Activated CD4-positive, alpha-beta T cell treated with anti-CD3 and anti-CD28 coated beads, Interleukin-2, amount 50 U/mL, for 4 hours (primary cell): ENCODE measurements around the gene AGFG2.

Experiments used
- DNase-seq, 2 experiments: peaks; one replicate each; pipeline ENCODE4 v3.0.0-alpha.2; 2020

The AGFG2 gene

GRCh38 chr7:100573691-100574361 is 34.8 kb downstream of the AGFG2 start, which contains the start of gene SAP25:
TSS of gene SAP25 (minus strand) at chr7:100573900. CDS start at chr7:100573742, 158 bp downstream.
- DNase-seq: no peak

- DNase-seq: no peak
Measured at GRCh38 chr7:100574362-100575205, 35.6 kb downstream of the AGFG2 start.

- no peak for DNase-seq
Measured at GRCh38 chr7:100575206-100575631, 36.2 kb downstream of the AGFG2 start.

GRCh38 chr7:100575746-100576383 is 36.9 kb downstream of the AGFG2 start:
- no peak for DNase-seq

GRCh38 chr7:100576384-100576993 is 37.5 kb downstream of the AGFG2 start:
- no peak for DNase-seq

- DNase-seq: no peak
Measured at GRCh38 chr7:100577103-100577502, 38.1 kb downstream of the AGFG2 start.

GRCh38 chr7:100577507-100577906 is 38.5 kb downstream of the AGFG2 start:
- no peak for DNase-seq

GRCh38 chr7:100578246-100579183 is 39.5 kb downstream of the AGFG2 start:
- DNase-seq: no peak

- no peak for DNase-seq
Measured at GRCh38 chr7:100580466-100581283, 41.7 kb downstream of the AGFG2 start.

- no peak for DNase-seq
Measured at GRCh38 chr7:100582041-100582579, 43.1 kb downstream of the AGFG2 start.

GRCh38 chr7:100582650-100583049 is 43.6 kb downstream of the AGFG2 start:
- DNase-seq: no peak

GRCh38 chr7:100583132-100584053 is 44.4 kb downstream of the AGFG2 start:
- peak; percentile 35 to 37 for DNase-seq

- DNase-seq: no peak
Measured at GRCh38 chr7:100584054-100584682, 45.2 kb downstream of the AGFG2 start.

- DNase-seq: no peak
Measured at GRCh38 chr7:100584683-100585510, 45.9 kb downstream of the AGFG2 start.

- DNase-seq: peak; percentile 32 to 42
Measured at GRCh38 chr7:100585511-100586265, 46.7 kb downstream of the AGFG2 start, which contains the start of gene LRCH4. TSS of gene LRCH4 (minus strand) at chr7:100586129. CDS start at chr7:100586100, 29 bp downstream.

- DNase-seq: peak; percentile 99
Measured at GRCh38 chr7:100586266-100587025, 47.4 kb downstream of the AGFG2 start, which contains the start of gene FBXO24. TSS of gene FBXO24 (plus strand) at chr7:100586328. CDS start at chr7:100586626, 298 bp downstream.
